NCI-H2081 treated with DMSO at 0.1 percent for 48 hours (cell line): Measurements from ENCODE around the gene TMCO1.
A peak's percentile ranks its signal among the peaks of the same experiment; 100 is the strongest.
"Not testable (repeated sequence)": the region's sequence is repeated elsewhere in the genome, so short reads cannot be mapped to it uniquely, and the experiment has no call there.

ENCODE experiments used
- DNase-seq: peaks from one replicate; lab custom pipeline; 2025; lab: John Stamatoyannopoulos, UW

The TMCO1 gene

DNA sequence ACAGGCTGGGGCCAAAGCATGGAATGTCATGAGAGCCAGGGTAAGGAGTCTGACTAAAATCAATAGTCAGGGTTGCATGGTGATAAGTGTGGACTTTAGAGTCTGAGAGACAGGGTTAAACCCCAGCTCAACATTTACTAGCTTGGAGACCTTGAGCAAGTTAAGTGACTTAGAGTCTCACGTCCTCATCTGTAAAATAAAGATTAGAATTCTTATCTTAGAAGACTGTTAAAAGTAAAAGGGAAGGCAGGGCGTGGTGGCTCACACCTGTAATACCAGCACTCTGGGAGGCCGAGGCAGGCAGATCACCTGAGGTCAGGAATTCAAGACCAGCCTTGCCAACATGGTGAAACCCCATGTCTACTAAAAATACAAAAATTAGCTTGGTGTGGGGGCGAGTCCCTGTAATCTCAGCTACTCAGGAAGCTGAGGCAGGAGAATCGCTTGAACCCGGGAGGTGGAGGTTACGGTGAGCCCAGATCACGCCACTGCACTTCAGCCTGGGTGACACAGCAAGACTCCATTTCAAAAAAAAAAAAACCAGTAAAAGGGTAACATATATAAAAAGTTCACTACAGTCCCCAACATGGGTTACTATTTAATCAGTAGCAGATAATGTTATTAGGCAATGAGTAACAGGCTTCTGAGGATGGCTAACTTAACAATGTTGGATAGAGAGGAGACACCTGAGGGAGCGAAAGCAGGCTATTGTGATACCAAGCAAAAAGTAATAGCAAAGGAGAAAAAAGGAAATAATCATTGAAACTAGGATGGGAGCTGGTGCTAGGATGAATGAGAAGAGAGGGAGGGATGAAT, 20.8 kb downstream of the TMCO1 start:
- DNase-seq, result no peak

- DNase-seq, result not testable (repeated sequence)
These were observed 23.8 kb downstream of the TMCO1 start for GRCh38 chr1:165744913-165745312.

GRCh38 chr1:165742194-165742593, 26.5 kb downstream of the TMCO1 start:
- no peak for DNase-seq

DNA sequence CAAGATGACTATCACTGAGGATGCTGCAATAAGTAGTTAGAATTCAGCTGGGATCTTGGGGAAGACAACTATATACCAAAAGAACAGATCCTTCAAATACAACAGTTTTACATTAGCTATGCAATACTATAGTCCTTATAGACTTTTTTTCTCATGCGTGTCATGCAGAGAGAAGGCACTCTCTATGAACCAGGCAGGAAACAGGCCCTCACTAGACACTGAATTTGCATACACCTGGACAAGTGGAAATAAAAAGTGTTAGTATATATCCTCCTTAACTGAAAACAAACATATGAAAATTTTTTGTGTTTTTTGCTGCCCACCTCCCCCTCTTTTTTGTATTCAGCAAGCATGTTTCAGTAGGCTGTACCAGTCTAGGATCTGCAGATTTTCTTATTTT, 29.9 kb downstream of the TMCO1 start:
- no peak for DNase-seq

DNA sequence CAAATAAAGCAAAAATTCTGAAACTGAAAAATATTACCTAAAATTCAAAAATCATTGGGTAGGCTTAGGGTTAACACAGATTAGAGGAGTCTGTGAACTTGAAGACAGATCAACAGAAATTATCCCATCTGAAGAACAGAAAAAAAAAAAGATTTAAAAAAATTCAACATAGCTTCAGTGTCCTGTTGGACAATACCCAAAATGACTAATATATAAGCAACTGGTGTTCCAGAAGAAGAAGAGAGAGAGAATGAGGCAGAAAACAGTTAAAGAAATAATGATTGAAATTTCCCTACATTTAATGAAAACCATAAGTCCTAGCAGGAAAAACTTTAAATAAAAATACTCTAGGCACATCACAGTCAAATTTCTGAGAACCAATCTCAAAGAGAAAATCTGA, 31.5 kb downstream of the TMCO1 start:
- DNase-seq, result no peak

- DNase-seq, result no peak
These were observed 33.8 kb downstream of the TMCO1 start for GRCh38 chr1:165734906-165735305.

DNA sequence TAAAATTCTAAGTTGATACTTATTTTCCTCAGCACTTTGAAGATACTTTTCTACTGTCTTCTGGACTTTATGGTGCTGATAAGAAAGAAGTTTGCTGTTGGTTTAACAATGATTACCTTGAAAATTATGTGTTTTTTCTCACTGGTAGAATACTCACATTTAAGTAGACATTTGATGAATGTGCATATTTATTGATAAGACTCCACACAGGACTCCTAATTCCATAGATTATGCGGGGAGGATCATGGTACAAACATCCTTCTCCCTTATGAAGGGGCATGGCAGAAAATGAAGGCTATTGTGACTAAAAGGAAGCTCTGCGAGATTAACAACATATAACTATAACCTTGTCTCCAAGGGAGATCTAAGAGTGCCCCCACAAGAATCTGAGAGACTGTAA, 41.8 kb downstream of the TMCO1 start:
- DNase-seq, result no peak

- no peak for DNase-seq
These were observed 42.5 kb downstream of the TMCO1 start for GRCh38 chr1:165726169-165726568.

DNA sequence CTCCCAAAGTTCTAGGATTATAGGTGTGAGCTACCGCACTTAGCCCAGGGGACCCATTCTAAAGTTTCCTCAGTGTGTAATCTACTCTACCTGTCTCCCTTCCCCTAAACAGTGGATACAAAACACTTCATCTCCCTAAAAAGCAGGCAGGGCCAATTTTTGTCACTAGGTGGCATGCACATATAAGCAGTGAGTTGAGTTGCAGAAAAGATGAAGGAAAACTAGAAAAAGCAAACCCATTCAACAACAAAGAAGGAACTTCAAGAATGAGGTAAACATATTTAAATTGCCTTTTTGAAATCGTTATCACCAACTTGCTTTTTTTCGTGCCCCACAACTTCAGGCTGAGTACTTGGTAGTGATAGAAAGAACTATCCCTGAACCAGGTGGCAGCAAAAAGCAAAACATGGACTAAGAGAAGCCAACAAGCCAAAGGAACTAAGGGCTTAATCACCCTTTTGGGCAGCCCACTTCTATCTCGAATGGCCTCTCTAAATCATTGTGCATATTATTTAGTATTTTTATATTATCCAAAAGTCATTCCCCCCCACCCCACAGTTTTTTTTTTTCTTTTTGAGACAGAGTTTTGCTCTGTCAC, 50.7 kb downstream of the TMCO1 start:
- no peak for DNase-seq

- not testable (repeated sequence) for DNase-seq
These were observed 52.2 kb downstream of the TMCO1 start for GRCh38 chr1:165716265-165717051.

DNA sequence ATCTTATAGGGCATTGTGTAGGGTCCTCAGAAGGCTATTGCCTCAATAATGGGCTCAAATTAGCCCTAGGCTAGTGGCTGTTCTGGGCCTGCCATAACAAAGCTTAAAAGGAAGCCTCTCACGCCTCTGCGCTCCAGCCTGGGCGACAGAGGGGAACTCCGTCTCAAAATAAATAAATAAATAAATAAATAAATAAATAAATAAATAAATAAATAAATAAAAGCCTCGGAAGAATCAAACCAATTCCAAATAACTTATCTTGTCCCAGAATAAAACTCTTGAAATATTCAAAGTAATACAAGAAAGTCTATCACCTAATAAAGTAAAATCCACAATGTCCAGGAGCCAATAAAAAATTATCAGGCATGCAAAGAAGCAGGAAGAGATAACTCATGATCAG, 55.9 kb downstream of the TMCO1 start:
- no peak for DNase-seq

DNA sequence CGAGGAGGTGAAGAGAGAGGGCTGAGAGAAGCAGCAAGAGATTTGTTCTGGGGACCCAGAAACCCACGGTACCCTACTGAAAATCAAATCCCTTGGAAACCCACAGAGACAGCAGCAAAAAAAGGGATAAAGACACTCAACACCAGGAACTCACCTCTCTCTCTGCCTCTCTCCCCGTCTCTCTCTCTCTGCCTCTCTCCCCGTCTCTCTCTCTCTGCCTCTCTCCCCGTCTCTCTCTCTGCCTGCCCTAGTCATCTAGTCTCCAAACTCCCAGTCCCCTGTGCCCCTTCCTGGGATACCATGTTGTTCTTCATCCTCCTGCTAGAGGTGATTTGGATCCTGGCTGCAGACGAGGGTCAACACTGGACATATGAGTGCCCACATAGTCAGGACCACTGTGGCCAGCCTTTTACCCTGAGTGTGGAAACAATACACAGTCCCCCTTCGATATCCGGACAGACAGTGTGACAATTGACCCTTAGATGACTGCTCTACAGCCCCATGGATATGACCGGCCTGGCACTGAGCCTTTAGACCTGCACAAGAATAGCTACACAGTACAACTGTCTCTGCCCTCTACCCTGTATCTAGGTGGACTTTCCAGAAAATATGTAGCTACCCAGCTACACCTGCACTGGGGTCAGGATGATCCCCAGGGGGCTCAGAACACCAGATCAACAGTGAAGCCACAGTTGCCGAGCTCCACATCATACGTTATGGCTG, 60.5 kb downstream of the TMCO1 start:
- DNase-seq, result no peak

DNA sequence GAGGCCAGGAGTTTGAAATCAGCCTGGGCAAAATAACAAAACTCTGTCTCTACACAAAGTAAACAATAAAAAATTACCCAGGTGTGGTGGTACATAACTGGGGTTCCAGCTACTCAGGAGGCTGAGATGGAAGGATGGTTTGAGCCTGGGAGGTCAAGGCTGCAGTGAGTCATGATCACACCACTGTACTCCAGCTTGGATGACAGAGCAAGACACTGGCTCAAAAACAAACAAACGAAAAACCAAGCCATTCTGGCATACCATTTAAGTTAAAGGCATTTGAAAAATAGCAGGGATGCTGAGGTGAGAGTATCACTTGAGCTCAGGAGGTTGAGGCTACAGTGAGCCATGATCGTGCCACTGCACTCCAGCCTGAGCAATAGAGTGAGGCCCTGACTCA, 65.0 kb downstream of the TMCO1 start:
- DNase-seq, result no peak

DNA sequence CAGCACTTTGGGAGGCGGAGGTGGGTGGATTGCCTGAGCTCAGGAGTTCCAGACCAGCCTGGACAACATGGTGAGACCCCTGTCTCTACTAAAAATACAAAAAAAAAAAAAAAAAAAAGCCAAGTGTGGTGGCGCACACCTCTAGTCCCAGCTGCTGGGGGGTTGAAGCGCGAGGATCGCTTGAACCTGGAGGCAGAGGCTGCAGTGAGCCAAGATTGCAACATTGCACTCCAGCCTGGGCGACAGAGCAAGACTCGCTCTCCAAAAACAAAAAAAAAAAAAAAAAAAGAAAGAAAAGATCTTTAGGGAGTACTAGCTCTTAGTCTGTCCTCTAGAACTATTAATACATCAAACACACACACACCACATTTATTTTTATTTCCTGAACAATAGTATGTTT, 66.7 kb downstream of the TMCO1 start:
- DNase-seq, result not testable (repeated sequence)

GRCh38 chr1:165699577-165699976, 69.1 kb downstream of the TMCO1 start:
- no peak for DNase-seq

DNA sequence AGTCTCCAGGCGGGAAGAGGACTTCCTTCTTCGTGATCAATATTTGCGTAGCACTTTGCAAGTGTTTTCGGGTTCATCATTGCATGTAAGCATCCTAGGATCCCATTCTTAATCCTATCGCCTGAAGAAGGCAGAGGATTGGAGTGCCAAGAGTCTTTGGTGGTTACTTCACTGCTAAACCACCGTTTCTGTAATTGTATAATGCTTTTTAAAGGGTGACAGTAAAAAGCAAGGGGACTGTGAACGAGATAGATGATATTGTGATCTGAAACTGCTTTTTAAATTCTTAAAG, 70.0 kb downstream of the TMCO1 start:
- DNase-seq, result no peak

- peak; percentile 53 for DNase-seq
These were observed 70.5 kb downstream of the TMCO1 start, which contains the start of gene ALDH9A1 for GRCh38 chr1:165697881-165698760. ALDH9A1 (minus strand) TSS chr1:165698562; CDS start chr1:165698558, 4 bp downstream.

- no peak for DNase-seq
These were observed 71.2 kb downstream of the TMCO1 start for GRCh38 chr1:165697491-165697880.

DNA sequence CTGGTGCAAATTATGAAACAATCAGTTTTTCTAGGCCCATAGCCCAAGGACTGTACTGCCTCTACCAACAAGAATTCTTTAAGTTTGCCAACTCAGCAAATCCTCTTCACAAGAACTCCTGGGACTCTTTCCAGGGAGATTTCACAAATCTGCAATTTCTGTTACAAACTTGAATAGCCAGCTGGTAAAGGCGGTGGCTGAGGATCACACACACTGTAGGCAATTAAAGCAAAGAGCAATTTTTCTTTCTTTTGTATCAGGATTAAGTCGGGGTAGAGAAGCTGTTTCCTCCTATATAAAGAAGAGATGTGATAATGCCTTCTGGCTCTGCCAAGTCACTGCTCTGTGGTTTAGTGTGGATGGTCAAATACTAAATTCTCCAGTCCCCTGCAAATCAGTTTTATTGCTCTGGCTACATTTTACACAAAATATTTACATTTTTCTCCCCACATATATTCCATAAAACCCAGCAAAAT, 72.0 kb downstream of the TMCO1 start:
- no peak for DNase-seq

- no peak for DNase-seq
These were observed 73.6 kb downstream of the TMCO1 start for GRCh38 chr1:165695031-165695430.

GRCh38 chr1:165688046-165688445, 80.6 kb downstream of the TMCO1 start:
- DNase-seq, result no peak
